Caco-2 (cell line): Measurements from ENCODE around the gene PARVA. TPM values are rescaled to one million over a fixed set of nuclear protein-coding genes. Genes with fewer than 3 reads are reported as not detected.

ENCODE experiments used
- BruUV-seq: library from RNA; stranded (reverse); fragments of 400-500 nt; replicated peaks from 2 replicates; lab custom pipeline; 2021; lab: Mats Ljungman, UMichigan
- CTCF ChIA-PET: fragments of 300-600 bp; sonication (Branson Sonifier 250); formaldehyde crosslinking; loops from one replicate; lab custom pipeline; 2022; ENCODE audit warnings: antibody characterized with exemption; lab: Charles Lee
- POLR2A ChIA-PET: fragments of 300-600 bp; sonication (Branson Sonifier 250); formaldehyde crosslinking; loops from one replicate; lab custom pipeline; 2022; ENCODE audit warnings: antibody characterized with exemption; lab: Charles Lee
- DNase-seq, 2 experiments: peaks; one replicate each; pipeline versions ENCODE4 v3.0.0 to v3.0.0-alpha.2; 2020 to 2022
- H3K27me3 ChIP-seq: replicated peaks from 2 replicates; pipeline ENCODE4 v1.6.0; 2011; ENCODE audit warnings: low read length; ENCODE audit not compliant: control insufficient read depth, insufficient read depth
- H3K36me3 ChIP-seq: 2 replicates; pipeline ENCODE4 v1.5.1; 2011; ENCODE audit warnings: low read length; ENCODE audit not compliant: control insufficient read depth, insufficient read depth
- H3K4me1 ChIP-seq: fragments of 250-450 bp; sonication (Bioruptor Pico); 2 replicates; pipeline ENCODE4 v1.5.1; 2020; ENCODE audit warnings: mild to moderate bottlenecking
- H3K4me3 ChIP-seq: 2 replicates; pipeline ENCODE4 v1.5.1; 2011; ENCODE audit warnings: low read depth, mild to moderate bottlenecking, control low read depth, low read length
- H3K9me3 ChIP-seq: fragments of 250-450 bp; sonication (Bioruptor Pico); 2 replicates; pipeline ENCODE4 v1.5.1; 2020; ENCODE audit warnings: mild to moderate bottlenecking, moderate library complexity
- H3K27ac Mint-ChIP-seq: one replicate; pipeline ENCODE4 v1.8.0; 2022; ENCODE audit warnings: mixed read lengths; ENCODE audit not compliant: unreplicated experiment
- H3K27me3 Mint-ChIP-seq: one replicate; pipeline ENCODE4 v1.8.0; 2022; ENCODE audit warnings: mixed read lengths; ENCODE audit not compliant: insufficient read depth, unreplicated experiment
- H3K36me3 Mint-ChIP-seq: one replicate; pipeline ENCODE4 v1.8.0; 2022; ENCODE audit warnings: mild to moderate bottlenecking, mixed read lengths; ENCODE audit not compliant: insufficient read depth, unreplicated experiment
- H3K4me1 Mint-ChIP-seq: one replicate; pipeline ENCODE4 v1.8.0; 2022; ENCODE audit warnings: low read depth, mixed read lengths; ENCODE audit not compliant: unreplicated experiment
- H3K4me3 Mint-ChIP-seq: one replicate; pipeline ENCODE4 v1.8.0; 2022; ENCODE audit warnings: mild to moderate bottlenecking, moderate library complexity, mixed read lengths; ENCODE audit not compliant: unreplicated experiment
- H3K9me3 Mint-ChIP-seq: one replicate; pipeline ENCODE4 v1.8.0; 2022; ENCODE audit warnings: mixed read lengths; ENCODE audit not compliant: unreplicated experiment
- CTCF ChIP-seq, 2 experiments: fragments of 200-600 bp in 1 of 2; IDR thresholded peaks; 1 replicate in 1 of 2; 2 replicates in 1 of 2; pipeline versions ENCODE4 v1.5.1 to v1.8.0; 2011 to 2022; ENCODE audit warnings: antibody characterized with exemption in 1 of 2, control low read depth in 1 of 2, inconsistent platforms in 1 of 2, low read depth in 1 of 2, low read length in 1 of 2, mild to moderate bottlenecking in 1 of 2, moderate library complexity in 1 of 2; ENCODE audit not compliant: insufficient read depth in 1 of 2, severe bottlenecking in 1 of 2, unreplicated experiment in 1 of 2
- intact Hi-C: fragments of 100-400 bp; cut with micrococcal nuclease; formaldehyde crosslinking; loops from one replicate; pipeline ENCODE4 v1.10.0; 2022; ENCODE audit not compliant: unreplicated experiment
- total RNA-seq: library from RNA; stranded (reverse); gene quantifications from 2 replicates; pipeline ENCODE4 v1.2.3, GENCODE V29; 2022

The PARVA gene
- total RNA-seq, 1 experiment from 2014 or later = 45.3 TPM

- no peaks in the 10 kb centered on the region for H3K27me3 Mint-ChIP-seq
- intact Hi-C loops = no loop called here
- no peaks in the 10 kb centered on the region for H3K36me3 Mint-ChIP-seq
- BruUV-seq = no TSS peak
- Histone ChIP-seq H3K36me3 (no peaks in the 10 kb centered on the region), H3K27me3 (no peaks in the 10 kb centered on the region), H3K9me3 (no peaks in the 10 kb centered on the region), H3K4me1 (no peaks in the 10 kb centered on the region), H3K4me3 (no peak overlapping the region)
- H3K4me3 Mint-ChIP-seq = no peak overlapping the region
- H3K9me3 Mint-ChIP-seq = no peaks in the 10 kb centered on the region
- ChIA-PET POLR2A (no interaction called here), CTCF (no interaction called here)
- DNase-seq = no peak
- H3K27ac Mint-ChIP-seq = no peak overlapping the region
- H3K4me1 Mint-ChIP-seq = no peaks in the 10 kb centered on the region
- no peak for TF ChIP-seq CTCF (IDR thresholded peaks at IDR 0.05; ENCODE audit: insufficient read depth in 1 of 2, low read depth in 1 of 2, low read length in 1 of 2, severe bottlenecking in 1 of 2, unreplicated experiment in 1 of 2)
Measured at GRCh38 chr11:12456651-12457579, 79.5 kb downstream of the PARVA start.

DNA sequence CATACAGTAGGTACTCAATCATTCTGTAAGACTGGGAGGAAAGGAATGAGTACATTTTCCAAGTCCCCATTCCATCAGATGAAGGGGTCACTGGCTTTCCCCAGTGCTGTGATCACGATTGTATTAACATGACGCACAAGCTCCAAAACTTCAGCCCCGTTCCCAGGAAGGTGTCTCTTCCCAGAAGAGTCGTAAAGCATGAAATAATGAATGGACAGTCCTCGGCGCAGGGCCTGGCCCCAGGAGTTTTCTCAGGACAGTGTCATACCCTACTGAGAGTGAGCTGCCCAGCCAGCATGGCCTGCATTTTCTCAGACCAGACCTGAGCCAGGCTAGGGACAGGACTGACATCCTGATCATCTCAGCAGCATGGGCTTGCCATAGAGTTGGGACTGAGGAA, 80.7 kb downstream of the PARVA start:
- no TSS peak for BruUV-seq
- TF ChIP-seq CTCF (IDR thresholded peaks at IDR 0.05; ENCODE audit: insufficient read depth in 1 of 2, low read depth in 1 of 2, low read length in 1 of 2, severe bottlenecking in 1 of 2, unreplicated experiment in 1 of 2) = no peak
- ChIA-PET POLR2A (no interaction called here), CTCF (no interaction called here)
- no peaks in the 10 kb centered on the region for H3K4me1 ChIP-seq
- no peaks in the 10 kb centered on the region for H3K9me3 Mint-ChIP-seq
- H3K36me3 ChIP-seq = no peaks in the 10 kb centered on the region
- no peaks in the 10 kb centered on the region for H3K4me1 Mint-ChIP-seq
- H3K27me3 ChIP-seq = no peaks in the 10 kb centered on the region
- H3K9me3 ChIP-seq = no peaks in the 10 kb centered on the region
- intact Hi-C loops = no loop called here
- no peak for DNase-seq
- H3K4me3 ChIP-seq = no peak overlapping the region
- H3K4me3 Mint-ChIP-seq = no peak overlapping the region
- H3K27ac Mint-ChIP-seq = no peak overlapping the region
- H3K27me3 Mint-ChIP-seq = no peaks in the 10 kb centered on the region
- no peaks in the 10 kb centered on the region for H3K36me3 Mint-ChIP-seq

DNA sequence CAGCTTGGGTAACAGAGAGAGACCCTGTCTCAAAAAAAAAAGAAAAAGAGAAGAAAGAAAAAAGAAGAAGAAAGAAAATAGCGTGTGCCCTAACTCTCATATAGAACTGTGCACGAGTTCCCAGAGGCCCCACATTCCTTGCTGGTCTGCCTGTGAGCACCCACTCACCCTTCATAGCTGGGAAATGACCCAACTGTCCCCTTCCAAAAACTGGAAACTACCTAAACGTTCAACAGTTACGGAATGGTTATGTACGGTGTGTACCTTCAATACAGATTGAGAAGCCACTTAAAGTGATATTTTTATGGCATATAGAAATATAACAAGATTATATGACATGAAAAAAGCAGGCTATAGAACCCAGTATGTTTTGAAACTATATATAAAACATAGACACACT, 82.0 kb downstream of the PARVA start:
- H3K9me3 ChIP-seq = no peaks in the 10 kb centered on the region
- intact Hi-C loops = no loop called here
- ChIA-PET POLR2A (no interaction called here), CTCF (no interaction called here)
- no peaks in the 10 kb centered on the region for H3K4me1 ChIP-seq
- no peaks in the 10 kb centered on the region for H3K27me3 ChIP-seq
- BruUV-seq = no TSS peak
- H3K9me3 Mint-ChIP-seq = peaks cover 10% of the 10 kb centered on the region
- DNase-seq = no peak
- no peak overlapping the region for H3K27ac Mint-ChIP-seq
- no peaks in the 10 kb centered on the region for H3K36me3 ChIP-seq
- H3K4me3 Mint-ChIP-seq = no peak overlapping the region
- no peak overlapping the region for H3K4me3 ChIP-seq
- no peak for TF ChIP-seq CTCF (IDR thresholded peaks at IDR 0.05; ENCODE audit: insufficient read depth in 1 of 2, low read depth in 1 of 2, low read length in 1 of 2, severe bottlenecking in 1 of 2, unreplicated experiment in 1 of 2)
- no peaks in the 10 kb centered on the region for H3K27me3 Mint-ChIP-seq
- no peaks in the 10 kb centered on the region for H3K4me1 Mint-ChIP-seq
- H3K36me3 Mint-ChIP-seq = no peaks in the 10 kb centered on the region
